T-helper 1 cell (primary cell): ENCODE measurements around the gene MTHFS.

ENCODE experiments used
- DNase-seq, 5 donors: peaks; one replicate each; pipeline ENCODE4 v3.0.0-alpha.2; 2012 to 2020

The MTHFS gene

DNA sequence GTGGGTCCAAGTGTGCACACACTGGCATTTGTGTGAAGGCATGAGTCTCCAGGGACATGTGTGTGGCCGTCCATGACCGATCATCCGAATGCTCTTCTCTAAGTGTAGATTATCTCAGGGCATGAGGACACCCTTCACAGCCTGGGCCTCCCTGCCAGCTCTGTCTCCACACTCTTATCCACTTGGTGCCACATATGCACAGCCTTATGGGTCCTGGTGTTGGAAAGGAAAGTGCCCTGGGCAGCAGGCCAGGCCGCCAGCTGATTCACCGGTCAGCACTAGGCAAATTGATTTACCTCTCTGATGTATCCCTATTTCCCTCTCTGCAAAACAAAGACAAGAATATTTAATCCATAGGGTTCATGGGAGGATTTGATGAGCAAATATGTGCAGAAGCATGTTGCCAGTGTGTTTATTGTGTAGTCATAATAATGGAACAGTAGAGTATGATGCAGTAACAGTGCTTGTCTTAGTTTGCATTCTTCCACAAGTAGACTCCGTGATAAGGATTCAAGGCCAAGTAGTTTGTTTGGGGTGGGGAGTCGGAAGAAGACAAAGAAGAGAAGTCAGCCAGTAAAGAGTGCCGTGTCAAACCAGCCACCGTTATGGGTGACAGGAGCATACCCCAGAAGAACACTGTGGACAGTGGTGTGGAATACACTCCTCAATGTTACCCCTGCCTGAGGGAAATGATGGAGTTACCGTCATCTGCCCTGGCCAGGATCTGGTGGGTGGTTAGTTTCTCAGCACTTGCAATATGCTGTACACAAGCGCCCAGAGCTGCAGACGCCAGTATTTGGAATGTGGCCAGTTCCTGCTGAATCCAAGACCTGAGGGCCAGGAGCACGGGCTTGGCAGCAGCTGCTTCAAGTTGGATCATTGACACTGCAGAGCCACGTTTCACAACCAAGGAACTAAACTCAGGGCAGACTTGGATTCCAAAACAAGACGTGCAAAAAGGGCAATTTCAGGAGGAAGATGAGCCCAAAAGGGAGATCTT, 85.1 kb downstream of the MTHFS start:
- no peak for DNase-seq

DNA sequence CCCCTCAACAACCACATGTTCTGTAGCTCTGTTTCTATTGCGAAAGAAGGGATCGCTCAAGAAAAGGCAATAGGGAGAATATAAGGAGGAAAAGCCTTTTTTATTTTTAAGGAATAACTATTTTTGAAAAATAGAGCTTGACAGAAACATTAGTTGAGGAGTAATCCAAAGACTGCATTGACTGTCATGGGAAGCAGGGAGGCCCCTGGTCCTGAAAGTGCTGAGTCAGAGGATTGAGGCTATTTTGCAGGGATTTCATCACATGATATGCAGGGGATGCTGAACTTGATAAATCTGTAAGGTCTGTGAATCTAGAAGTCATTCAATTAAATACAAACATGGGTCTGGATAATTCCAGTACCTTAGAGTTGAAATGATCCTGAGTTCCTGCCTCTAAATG, 92.0 kb downstream of the MTHFS start:
- DNase-seq: no peak

DNA sequence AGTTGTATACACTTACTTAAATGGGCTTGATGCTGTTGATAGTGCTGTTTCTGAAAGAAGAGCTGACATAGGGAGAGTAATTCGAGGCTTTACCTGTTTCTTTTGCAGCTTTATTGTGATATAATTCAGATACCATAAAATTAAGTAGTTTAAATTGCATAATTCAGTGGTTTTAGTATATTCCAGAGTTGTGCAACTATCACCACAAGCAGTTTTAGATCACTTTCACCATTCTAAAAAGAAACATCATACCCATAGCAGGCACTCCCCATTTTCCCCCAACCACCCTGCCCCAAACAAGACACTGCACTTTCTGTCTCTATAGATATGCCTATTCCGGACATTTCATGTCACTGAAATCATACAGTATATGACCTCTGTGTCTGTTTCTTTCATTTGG, 98.5 kb downstream of the MTHFS start:
- DNase-seq: no peak
